ENCODE data around the gene ACR.

ACR gene

DNA sequence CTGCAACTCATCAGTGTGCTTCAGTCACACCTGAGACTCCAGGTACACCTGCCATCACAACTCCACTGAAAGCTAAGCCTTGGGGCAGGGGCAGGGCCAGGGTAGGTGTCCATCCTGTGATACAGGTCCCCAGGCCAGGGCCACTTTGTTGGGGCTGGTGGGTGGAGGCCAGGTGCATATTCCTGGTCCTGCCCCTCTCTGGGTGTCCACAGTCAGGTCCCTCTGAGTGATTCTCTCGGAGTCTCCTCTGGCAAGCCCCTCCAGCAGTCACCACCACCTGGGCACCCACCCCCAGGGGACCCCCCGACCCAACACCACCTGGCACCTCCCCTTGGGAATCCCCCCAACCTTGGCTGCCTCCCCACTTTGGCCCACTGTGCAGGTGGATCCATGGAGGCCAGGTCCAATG lies 9.5 kb upstream of the ACR start:
- Histone ChIP-seq H3F3A (ENCODE audit: low read depth) (no peaks in the 10 kb centered on the region), H3K4me3 (ENCODE audit: low read length, poor library complexity, severe bottlenecking) (no peak overlapping the region), H3K4me1 (ENCODE audit: insufficient read depth, low read length, poor library complexity, severe bottlenecking) (peaks cover 4% of the 10 kb centered on the region), H3K9ac (ENCODE audit: low read depth, low read length, poor library complexity, severe bottlenecking) (no peak overlapping the region), H3K9me2 (replicated peaks; ENCODE audit: low read depth, low read length) (no peaks in the 10 kb centered on the region), H3K36me3 (ENCODE audit: insufficient read depth, low read length) (no peaks in the 10 kb centered on the region; the same call in 1 of the 2 replicates), H3K27me3 (ENCODE audit: insufficient read depth, low read length, poor library complexity, severe bottlenecking) (no peaks in the 10 kb centered on the region), H4K20me1 (ENCODE audit: insufficient read depth, low read length, poor library complexity, severe bottlenecking) (no peaks in the 10 kb centered on the region), H2AFZ (ENCODE audit: low read length) (no peak overlapping the region), H3K79me2 (ENCODE audit: insufficient read depth, low read length) (no peaks in the 10 kb centered on the region), H3K9me3 (ENCODE audit: insufficient read depth, low read depth, low read length) (no peaks in the 10 kb centered on the region), H3K4me2 (ENCODE audit: low read depth, low read length, poor library complexity, severe bottlenecking) (no peak overlapping the region)
- TF ChIP-seq EZH2phosphoT487 (IDR thresholded peaks at IDR 0.05; ENCODE audit: borderline replicate concordance): no peak
- TF ChIP-seq, protein P1, sequence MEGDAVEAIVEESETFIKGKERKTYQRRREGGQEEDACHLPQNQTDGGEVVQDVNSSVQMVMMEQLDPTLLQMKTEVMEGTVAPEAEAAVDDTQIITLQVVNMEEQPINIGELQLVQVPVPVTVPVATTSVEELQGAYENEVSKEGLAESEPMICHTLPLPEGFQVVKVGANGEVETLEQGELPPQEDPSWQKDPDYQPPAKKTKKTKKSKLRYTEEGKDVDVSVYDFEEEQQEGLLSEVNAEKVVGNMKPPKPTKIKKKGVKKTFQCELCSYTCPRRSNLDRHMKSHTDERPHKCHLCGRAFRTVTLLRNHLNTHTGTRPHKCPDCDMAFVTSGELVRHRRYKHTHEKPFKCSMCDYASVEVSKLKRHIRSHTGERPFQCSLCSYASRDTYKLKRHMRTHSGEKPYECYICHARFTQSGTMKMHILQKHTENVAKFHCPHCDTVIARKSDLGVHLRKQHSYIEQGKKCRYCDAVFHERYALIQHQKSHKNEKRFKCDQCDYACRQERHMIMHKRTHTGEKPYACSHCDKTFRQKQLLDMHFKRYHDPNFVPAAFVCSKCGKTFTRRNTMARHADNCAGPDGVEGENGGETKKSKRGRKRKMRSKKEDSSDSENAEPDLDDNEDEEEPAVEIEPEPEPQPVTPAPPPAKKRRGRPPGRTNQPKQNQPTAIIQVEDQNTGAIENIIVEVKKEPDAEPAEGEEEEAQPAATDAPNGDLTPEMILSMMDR (conservative IDR thresholded peaks at IDR 0.05; ENCODE audit: low read length): no peak

DNA sequence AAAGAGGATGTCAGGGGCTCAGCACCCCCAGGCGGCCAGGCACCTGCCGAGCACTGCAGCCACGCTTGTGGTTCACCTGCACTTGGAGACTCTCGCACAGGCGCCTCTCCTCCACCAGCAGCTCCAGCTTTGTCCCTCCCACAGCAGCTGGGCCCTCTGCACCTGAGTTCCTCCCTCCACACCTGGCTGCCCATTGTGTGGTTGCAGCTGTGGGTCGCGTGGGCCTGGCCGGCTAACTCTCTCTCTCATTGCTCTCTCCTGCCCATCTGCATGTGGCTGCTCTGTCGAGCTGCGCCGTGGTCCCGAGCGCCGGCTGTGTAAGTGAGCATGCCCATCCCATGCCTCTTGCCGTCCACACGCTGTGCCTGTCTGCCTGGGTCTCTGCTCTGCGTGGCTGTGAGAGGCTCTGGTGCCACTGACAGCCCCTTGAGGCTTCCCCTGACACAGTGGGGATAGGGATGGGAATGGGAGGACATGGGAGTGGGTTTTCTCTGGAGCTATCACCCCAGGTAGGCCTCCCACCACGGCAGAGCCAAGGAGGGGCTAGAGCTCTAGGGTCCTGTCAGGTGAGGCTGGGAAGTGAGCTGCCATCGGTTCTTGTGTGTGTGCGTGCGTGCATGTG lies 8.5 kb upstream of the ACR start:
- H3K4me1 ChIP-seq (ENCODE audit: insufficient read depth, low read length, poor library complexity, severe bottlenecking): peaks cover 4% of the 10 kb centered on the region
- no peak overlapping the region for H2AFZ ChIP-seq (ENCODE audit: low read length)
- no peaks in the 10 kb centered on the region for H3F3A ChIP-seq (ENCODE audit: low read depth)
- TF ChIP-seq, protein P1 (conservative IDR thresholded peaks at IDR 0.05; ENCODE audit: low read length): no peak
- no peak for TF ChIP-seq EZH2phosphoT487 (IDR thresholded peaks at IDR 0.05; ENCODE audit: borderline replicate concordance)
- no peaks in the 10 kb centered on the region for H3K27me3 ChIP-seq (ENCODE audit: insufficient read depth, low read length, poor library complexity, severe bottlenecking)
- no peaks in the 10 kb centered on the region; the same call in 1 of the 2 replicates for H3K36me3 ChIP-seq (ENCODE audit: insufficient read depth, low read length)
- no peak overlapping the region for H3K9ac ChIP-seq (ENCODE audit: low read depth, low read length, poor library complexity, severe bottlenecking)
- no peaks in the 10 kb centered on the region for H3K9me2 ChIP-seq (replicated peaks; ENCODE audit: low read depth, low read length)
- H3K4me2 ChIP-seq (ENCODE audit: low read depth, low read length, poor library complexity, severe bottlenecking): no peak overlapping the region
- no peak overlapping the region for H3K4me3 ChIP-seq (ENCODE audit: low read length, poor library complexity, severe bottlenecking)
- H3K79me2 ChIP-seq (ENCODE audit: insufficient read depth, low read length): no peaks in the 10 kb centered on the region
- H4K20me1 ChIP-seq (ENCODE audit: insufficient read depth, low read length, poor library complexity, severe bottlenecking): no peaks in the 10 kb centered on the region
- no peaks in the 10 kb centered on the region for H3K9me3 ChIP-seq (ENCODE audit: insufficient read depth, low read depth, low read length)

DNA sequence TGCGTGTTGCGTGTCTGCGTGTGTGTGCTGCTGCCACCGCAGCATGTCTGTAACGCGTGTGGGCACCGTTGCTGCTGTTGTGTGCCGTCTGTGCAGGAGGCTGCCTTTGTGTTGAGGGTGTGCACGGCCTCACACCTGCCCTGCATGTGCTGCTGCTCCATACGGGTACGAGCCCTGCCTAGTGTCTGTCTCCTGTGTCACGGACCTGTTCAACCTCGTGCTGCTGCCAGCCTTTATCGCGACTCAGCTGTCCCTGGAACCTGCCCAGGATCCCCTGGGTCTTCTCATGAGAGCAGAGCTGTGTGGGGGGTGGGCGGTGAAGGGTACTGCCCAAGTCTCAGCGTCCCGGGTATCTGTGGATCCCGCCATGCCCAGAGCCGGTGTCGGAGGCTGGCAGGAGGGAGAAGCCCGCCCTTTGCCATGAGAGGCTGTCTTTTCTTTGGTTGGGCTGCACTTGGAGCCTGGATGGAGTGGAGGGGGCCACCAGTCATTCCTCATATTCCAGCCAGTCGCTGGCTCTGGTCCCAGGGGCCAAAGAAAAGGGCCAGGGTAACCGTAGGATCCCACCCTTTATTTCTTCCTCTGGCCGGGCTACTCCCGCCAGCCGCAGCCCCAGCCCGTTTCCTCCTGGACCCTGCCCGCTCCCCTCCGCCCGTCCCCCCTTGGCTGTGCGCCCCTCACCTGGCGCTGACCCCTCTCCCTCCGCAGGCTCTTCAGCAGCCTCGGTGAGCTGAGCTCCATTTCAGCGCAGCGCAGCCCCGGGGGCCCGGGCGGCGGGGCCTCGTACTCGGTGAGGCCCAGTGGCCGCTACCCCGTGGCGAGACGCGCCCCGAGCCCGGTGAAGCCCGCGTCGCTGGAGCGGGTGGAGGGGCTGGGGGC lies 7.8 kb upstream of the ACR start:
- no peaks in the 10 kb centered on the region for H3K27me3 ChIP-seq (ENCODE audit: insufficient read depth, low read length, poor library complexity, severe bottlenecking)
- TF ChIP-seq, protein P1 (conservative IDR thresholded peaks at IDR 0.05; ENCODE audit: low read length): no peak
- TF ChIP-seq EZH2phosphoT487 (IDR thresholded peaks at IDR 0.05; ENCODE audit: borderline replicate concordance): no peak
- no peaks in the 10 kb centered on the region for H3K79me2 ChIP-seq (ENCODE audit: insufficient read depth, low read length)
- no peaks in the 10 kb centered on the region for H3K9me3 ChIP-seq (ENCODE audit: insufficient read depth, low read depth, low read length)
- no peak overlapping the region for H2AFZ ChIP-seq (ENCODE audit: low read length)
- no peaks in the 10 kb centered on the region; the same call in 1 of the 2 replicates for H3K36me3 ChIP-seq (ENCODE audit: insufficient read depth, low read length)
- no peak overlapping the region for H3K4me2 ChIP-seq (ENCODE audit: low read depth, low read length, poor library complexity, severe bottlenecking)
- H4K20me1 ChIP-seq (ENCODE audit: insufficient read depth, low read length, poor library complexity, severe bottlenecking): no peaks in the 10 kb centered on the region
- H3K4me1 ChIP-seq (ENCODE audit: insufficient read depth, low read length, poor library complexity, severe bottlenecking): peaks cover 4% of the 10 kb centered on the region
- no peaks in the 10 kb centered on the region for H3K9me2 ChIP-seq (replicated peaks; ENCODE audit: low read depth, low read length)
- H3K4me3 ChIP-seq (ENCODE audit: low read length, poor library complexity, severe bottlenecking): no peak overlapping the region
- no peak overlapping the region for H3K9ac ChIP-seq (ENCODE audit: low read depth, low read length, poor library complexity, severe bottlenecking)
- H3F3A ChIP-seq (ENCODE audit: low read depth): no peaks in the 10 kb centered on the region

Measured in Loucy (cell line).